Activated CD4-positive, alpha-beta T cell treated with anti-CD3 and anti-CD28 coated beads, Interleukin-2, amount 50 U/mL, for 16 hours (primary cell): Measurements from ENCODE around the gene ATOSA.

ENCODE experiments used
- DNase-seq: peaks from one replicate; pipeline ENCODE4 v3.0.0-alpha.2; 2020

ATOSA gene

DNA sequence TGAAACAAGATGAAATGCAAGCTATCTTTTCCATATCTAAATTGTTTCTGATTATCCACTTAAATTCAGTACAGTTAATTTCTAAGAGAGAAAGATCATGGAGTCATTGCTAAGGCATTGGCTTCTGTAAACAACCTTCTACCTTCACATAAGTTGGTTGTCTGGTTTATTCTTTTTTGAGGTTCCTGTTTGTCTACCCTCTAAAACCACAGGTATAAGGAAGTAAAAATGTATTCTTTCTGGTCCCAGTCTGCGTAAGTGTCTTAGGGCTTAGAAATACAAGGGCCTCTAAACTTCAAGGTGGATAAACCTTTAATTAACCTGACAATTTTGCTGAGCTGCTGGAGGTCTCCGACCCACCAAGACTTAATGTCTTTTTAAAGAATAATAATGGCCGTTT is 3.6 kb upstream of the ATOSA start:
- DNase-seq: no peak

DNA sequence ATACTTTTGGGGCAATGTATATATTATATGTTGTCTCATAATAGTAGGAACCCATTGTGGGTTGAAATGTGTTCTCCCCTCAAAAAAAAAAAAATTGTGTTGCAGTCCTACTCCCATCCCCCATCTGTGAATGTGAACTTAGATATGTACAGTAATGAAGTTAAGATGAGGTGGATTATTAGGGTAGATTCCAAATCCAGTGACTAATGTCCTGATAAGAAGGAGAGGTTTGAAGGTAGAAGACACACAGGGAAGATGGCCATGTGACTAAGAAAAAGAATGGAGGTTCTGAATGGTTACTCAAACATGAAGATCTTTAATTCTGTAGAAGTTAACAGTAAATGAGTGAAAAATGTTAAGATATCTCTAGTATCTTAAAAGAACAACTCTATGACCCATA is 3.0 kb upstream of the ATOSA start:
- DNase-seq: no peak

DNA sequence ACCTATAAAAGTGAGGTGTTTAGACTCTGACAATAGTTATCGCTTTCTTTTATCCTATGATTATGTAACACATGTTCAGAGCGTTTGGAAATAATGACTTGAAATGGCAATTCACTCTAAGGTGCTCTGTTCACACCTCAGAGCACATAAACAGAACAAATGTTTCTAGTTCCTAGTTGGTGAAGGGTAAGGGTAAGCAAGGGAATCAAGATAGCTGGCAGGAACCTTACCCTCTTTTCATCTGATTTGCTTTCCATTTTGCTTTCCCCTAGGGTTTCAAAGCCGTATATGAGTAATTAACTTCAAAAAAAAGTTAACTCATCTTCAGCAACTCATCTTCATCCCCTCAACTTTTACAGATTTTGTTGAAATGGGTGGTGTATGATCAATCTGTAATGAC is 2.3 kb upstream of the ATOSA start:
- no peak for DNase-seq

DNA sequence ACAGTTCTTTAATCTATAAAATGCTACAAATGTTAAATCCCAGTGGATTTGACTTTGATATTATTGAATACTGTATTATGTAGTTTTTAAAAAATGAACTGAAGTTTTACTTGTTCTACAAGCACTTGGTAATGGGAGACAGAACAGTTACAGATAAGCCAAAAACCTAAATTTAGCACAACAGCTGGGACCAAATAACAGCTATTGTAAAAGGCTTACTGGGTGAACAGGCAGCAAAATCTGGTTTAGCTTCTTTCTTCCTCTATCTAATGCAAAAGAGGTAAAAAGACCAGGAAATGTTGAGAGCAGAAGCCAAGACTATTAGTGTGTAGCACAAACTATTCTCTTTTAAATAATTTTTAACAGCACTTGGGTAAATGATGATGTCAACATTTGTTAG is 1.6 kb upstream of the ATOSA start:
- DNase-seq: no peak

DNA sequence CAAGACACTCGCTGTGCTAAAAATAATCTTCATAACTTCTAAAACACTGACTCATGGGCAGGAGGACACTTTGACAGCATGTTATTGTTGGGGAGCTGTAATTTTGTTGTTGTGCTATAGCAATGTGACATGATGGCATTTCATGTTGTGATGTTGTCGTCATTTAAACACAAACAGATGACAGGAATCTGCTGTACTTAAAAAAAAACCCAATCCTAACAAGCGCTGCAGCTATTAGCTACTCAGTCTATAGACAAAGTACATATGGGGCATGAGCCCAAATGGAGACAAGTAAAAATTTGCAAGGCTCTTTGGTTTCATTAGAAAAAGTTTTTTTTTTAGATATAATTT is 828 bp upstream of the ATOSA start:
- no peak for DNase-seq

DNA sequence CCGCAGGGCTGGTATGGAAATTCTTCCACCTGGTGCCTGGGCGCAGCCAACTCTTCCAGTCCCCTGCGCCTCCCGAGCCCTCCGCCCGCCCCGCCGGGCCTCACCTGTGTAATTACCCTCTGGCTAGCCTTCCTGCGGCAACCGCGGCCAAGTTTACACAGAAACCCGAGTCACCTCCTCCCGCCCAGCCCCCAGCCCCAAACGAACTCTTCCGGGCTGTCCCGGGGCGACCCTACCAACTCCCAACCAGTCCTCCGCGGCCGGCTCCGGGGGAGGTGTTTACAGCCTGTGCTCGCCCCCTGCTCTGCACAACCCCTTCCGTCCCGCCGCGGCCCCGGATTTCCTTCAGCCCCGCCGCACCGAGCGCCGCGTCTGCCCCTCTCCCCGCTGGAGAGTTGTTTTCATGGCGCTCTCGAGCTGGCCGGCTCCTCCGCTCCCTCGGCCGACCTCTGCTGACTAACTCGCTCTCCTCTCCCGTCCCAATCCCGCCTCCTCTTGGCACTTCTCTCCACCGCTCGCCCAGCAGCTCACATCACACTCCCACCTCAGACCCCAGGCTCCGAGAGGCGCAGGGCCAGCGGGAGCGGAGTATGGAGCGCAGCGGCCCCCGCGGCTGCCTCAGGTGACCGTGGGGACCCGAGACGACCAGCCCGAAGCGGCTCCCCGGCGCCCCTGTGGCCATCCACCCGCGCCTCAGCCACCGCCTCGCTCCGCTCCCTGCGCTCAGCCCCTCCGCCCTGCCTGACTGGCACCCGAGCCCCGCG is 538 bp downstream of the ATOSA start:
- DNase-seq: peak; percentile 43

DNA sequence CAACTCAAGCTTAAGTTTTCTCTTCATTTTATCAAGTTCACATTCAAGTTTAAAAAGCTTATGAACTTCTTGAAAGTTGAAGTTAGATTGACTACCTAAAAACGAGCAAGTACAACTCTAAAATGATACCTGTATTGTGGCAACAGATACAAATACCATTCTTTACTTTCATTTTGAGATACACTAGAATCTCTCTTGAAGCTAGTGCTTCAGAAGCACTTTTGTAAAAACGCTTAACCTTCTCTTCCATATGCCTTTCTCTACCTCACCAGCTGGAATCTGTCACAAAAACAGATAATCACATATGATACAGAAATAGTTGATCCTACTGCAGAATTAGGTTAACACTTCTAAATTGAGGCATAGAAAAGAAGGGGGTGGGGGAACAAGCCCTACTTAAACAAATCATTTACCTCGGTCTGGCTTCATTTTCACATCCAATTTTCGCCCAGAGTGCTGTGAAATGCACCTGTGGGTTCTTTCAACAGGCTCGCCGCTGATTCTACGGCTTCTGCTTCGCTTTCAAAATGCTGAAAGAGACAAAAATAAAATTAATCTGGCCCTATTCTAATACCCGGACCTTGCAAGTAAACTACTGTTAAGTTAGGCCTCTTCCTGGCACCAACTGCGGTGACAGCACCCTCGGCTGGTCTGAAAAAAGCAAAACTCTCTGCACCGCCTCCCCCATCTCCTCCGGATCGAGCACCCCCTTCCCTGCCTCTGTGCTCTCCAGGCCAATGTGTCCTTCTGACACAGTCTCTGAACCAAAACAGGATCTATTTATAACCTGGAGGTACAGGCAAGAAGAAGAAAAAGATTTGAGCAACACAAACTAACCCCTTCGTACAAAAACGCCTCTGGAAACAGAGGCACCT is 1.4 kb downstream of the ATOSA start:
- DNase-seq: peak; percentile 63

DNA sequence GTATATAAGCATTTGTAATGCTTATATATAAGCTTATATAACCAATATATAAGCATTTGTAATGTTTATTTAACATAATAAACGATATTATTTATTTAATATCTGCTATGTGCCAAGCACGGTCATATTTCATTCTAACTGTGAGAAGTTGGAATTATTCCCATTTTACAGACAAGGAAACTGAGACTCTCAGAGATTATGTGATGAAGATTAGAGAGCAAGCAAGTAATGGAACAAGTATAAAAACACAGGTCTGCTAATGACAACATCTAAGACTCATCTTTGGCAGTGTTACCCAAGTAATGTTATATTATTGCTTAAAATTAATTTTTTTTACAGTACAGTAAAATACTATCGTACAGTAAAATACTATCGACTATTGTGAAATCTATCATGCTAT is 4.4 kb downstream of the ATOSA start:
- no peak for DNase-seq

DNA sequence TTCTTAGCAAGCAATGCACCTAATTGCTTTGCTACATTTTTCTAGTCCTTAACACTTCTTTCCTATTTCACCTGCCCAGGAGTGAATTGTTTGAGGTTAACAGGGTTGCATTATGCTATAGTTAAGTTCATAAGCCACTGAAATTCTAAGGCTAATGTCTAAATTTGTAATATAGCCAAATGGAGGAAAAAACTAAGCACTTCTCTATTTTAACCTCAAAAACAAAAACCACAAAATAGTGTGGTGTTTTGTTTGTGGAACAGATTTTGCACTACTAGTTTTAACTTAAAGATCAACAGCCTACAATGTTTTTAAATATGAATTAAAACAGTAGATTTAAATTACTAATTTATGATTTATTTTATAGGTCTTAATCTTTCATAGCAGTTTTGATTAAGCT is 5.5 kb downstream of the ATOSA start:
- DNase-seq: no peak

DNA sequence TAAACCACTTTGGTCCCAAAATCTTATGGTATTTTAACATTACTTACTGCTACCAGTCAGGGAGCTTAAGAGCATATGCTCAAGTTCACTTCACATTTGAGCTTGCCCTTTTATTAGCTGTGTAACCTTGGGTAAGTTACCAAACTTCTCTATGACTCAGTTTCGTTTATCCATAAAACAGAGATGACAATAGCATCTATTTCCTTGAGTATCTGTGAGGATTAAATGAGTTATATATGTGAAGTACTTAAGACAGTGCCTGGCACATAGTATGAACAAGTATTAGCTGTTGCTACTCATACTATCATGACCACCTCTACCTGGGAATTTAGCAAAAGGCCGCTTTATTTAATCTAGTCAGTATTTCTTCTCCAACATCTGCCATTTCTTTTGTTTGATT is 5.9 kb downstream of the ATOSA start:
- DNase-seq: no peak

DNA sequence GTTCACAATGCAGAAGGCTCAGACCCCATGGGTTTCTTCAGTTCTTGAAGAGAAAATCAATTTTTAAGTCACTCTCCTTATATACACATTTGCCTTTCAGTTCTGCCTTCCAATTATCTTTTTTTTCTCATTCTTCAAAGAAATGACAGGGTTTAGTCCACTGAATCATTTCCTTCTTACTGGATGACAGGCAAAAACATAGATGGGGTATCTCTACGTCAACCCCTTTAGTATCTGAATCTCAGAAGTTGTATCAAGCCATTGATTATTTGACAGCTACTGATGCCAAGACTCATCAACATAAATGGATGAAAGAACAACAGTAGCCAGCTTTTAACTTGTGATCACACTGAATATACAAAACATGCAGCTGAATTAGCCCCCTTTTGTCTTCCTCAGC is 6.5 kb downstream of the ATOSA start:
- DNase-seq: peak; percentile 15

DNA sequence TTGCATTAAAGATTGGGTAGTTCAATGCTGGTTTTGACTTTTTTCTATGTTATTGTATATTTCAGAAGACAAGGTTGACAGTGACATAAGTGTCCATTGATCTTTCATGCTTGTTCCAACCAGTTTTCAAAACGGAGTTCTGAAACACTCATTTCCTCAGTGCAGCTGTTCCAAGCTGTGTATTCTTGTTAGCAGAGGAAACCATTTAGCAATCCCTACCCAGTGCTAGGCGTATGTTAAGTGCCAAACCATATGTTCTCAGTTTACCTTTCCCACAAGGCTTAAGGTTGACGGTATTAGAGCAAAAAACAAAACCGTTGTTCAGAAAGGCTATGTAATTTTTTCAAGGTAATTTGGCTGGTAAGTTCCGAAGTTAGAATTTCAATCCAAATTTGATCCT is 9.1 kb downstream of the ATOSA start:
- no peak for DNase-seq

DNA sequence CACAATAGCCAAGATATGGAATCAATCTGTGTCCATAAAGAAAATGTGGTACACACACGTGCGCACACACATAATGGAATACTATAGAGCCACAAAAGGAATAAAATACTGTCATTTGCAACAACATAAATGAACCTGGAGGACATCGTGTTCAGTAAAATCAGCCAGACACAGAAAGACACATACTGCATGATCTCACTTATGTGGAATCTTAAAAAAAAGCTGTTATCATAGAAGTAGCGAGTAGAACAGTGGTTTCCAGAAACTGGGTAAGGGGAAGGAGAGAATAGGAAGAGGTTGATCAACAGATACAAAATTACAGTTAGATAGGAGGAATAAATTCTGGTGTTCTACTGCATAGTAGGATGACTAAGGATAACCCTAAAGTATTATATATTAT is 11.1 kb downstream of the ATOSA start:
- no peak for DNase-seq

DNA sequence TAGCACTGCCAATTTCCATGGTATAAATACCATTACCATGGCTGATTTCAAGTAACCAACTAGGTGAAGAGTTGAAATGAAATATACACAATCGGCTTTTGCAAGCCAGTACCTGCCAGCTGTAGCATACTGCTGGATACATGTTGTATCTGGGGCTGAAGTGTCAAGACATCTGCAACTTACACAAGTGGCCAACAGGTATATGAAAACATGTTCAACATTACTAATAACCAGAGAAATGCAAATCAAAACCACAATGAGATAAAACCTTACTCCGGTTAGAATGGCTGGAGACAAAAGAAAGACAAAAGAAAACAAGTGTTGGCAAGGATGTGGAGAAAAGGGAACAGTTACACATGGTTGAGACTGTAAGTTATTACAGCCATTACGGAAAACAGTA is 11.6 kb downstream of the ATOSA start:
- DNase-seq: peak; percentile 8

DNA sequence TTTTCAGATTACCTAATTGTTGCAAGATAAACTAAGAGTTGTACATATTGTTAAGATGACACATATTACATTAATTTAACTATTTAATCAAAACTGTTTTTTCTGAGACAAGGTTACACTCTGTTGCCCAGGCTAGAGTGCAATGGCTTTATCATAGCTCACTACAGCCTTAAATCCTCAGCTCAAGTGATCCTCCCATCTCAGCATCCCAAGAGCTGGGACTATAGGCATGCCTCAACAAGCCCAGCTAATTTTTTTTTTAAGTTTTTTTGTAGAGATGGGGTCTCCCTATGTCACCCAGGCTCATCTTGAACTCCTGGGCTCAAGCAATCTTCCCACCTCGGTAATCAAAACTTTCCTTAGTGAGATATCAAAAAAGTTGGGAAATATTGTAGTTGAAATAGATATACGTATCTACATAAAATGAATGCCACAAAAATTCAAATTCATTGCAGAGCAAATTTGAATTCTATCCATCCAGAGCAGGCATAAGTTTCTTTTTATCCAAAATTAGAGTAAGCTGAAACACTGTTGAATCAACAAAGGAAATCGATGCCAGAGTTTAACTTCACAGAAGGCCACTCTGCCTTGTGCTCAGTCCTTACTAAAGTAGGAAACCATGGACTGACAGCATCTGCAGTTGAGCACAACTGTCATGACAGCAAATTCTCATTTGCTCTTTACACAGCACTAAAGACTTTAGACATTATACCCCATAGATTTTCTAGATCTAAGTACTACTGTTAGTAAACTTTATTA is 15.5 kb downstream of the ATOSA start:
- DNase-seq: no peak

DNA sequence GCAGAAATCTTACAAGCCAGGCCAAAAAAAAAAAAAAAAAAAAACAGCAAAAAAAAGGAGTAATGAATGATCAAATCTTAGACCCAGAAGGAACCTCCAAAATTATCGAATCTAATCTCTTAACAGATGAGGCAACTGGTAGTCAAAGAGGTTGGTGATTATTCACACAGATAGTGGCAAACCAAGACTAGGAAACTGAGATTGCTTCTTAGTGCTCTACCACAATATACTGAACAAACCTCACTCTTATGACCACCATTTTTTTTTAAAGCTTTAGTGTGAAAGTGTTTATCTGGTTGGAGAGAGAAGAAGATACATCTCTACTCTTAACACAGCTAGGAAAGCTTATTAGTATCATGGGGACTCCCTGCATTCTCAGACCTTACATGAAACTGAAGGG is 17.3 kb downstream of the ATOSA start:
- DNase-seq: peak; percentile 62

DNA sequence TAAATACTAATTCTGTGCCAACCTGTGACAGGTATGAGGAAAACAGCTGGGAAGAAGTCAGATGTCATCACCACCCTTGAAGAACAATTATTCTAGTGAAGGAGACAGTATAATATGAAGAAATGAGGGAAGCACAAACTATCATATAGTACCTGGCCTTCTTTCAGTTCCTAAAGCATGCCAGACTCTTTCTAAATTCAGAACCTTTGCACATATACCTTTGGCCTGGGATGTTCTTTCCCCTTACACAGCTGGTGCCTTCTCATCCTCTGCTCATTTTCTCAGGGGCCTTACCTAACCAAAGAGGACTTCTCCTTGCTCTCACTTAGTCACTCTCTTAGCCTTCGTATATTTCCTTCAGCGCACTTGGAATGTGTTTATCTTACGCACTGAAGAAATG is 19.0 kb downstream of the ATOSA start:
- no peak for DNase-seq

DNA sequence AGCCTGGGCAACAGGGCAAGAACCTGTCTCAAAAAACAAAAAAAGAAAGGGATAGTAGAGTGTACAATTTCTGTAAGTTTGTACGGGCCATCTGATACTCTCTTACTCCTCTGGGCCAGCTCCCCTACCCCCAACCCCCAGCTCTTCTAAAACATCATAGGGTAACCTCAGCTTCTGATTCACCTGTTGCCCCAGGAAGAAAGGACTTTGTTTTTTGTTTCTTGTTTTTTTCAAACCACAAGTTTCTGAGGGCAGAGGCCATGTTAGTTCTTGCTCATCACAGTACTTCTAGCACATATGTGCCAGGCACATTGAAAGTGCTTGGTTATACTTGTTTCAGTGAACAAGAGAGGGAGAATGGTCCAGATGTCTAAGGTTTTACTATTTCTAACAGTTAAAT is 20.2 kb downstream of the ATOSA start:
- peak; percentile 87 for DNase-seq

DNA sequence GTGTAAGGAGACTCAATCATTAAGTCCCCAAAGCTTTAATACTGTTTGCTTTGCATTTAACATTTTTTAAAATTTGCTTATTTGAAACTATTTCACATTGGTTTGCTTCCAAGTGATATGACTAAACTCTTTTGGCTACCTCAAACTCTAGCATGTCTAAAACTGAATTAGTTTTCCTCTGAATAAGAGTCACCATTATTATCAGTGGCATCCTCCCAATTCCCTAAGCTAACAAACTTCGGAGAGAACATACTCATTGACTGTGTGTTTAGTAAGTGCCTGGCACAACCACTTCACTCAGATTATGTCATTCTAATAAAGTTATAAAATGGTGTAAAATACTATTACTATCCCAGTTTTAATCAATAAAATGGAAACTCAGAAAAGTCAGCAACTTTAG is 21.9 kb downstream of the ATOSA start:
- no peak for DNase-seq

DNA sequence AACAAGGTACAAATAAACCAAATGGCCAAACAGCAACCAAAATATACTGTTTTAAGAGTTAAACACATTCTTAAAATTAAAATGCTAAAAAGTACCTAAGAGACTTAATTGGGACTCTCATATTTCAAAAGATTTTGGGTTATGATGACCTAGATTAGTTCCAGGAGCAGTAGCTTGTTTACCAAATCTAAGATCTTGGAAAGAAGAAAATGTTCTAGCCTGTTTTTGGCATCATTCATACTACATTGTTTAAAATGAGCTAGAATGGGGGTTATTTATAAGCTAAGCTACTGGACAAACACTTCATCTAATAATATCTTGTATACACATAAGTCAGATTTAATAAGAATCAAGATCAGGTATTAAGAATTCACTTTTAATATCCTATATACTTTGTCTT is 22.8 kb downstream of the ATOSA start:
- no peak for DNase-seq

DNA sequence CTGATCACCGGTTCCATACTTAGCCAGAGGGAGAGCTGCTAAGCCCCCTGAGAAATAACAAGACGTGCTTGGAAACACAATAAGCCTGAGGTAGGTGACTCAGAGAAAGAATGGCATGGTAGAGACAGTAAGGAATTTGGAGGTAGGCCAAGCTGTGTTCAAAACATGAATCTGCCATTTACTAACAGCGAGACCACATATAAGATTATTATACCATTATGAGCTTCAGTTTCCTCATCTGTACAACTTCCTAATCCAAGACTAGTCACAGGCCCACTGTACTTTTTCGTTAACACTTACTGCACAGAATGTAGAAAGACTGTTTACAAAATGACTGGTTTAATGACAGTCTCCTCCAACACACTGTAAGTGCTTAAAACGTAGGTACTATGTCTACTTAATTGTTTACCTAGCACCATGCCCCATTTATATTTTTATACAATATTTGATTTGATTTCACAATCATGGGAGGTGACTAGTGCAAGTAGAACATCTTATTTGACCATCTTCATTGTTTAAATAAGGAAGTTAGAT is 25.7 kb downstream of the ATOSA start:
- no peak for DNase-seq

DNA sequence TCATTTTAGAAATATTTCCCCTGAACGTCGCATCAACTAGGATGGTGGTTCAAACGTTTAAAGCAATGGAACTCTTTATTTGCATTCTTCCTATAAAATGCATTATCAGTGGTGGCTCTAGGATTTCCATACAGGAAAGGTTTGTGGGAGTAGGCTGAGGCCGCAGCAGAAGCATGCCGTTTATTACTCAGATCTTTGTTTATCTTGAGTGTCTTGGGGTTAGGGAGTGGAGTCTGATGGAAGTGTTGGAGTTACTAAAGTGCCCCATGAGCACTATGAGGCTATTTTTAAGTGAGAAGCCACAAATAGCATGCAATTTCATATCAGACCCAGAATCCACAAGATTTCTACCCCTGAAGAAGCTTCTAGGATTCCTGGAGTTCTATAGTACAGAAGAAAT is 26.2 kb downstream of the ATOSA start:
- no peak for DNase-seq

DNA sequence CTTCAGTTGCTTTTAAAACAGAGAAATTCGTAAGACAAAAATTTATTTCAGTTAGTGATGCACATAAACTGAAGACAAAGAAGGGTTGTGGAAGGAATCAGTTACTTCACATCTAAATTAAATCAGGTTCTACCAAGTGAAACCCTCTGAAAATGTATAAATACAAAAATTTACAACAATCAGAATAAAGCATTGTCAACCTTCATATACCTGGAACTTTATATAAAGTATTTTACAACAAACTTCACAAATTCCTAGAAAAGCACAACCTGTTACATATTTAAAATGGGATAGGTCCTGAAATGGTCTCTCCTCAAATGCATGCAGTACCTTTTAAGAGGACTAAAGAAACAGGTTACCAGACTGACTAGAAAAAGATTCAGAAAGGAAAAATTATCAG is 26.9 kb downstream of the ATOSA start:
- DNase-seq: no peak

DNA sequence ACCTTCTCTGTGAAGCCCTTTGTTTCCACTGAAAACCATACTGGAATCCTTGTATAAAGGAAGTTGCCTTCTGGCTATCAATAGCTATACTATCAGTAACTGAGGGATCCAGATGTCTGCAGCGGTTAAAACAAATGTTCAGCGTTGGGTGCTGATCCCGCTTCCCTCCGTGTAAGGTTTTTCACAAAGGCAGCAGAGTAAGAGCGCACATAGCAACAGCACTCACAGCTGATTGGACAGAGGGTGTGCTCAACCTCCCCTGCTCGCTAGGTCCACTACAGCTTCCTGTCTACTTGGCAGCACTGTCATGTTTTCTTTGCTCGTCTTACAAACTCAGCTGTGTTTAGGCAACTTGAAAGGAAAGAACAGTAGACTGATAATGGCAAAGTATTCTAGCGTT is 27.3 kb downstream of the ATOSA start:
- peak; percentile 53 for DNase-seq
